Neural cell (in vitro differentiated cells): ENCODE data around the gene PMIS2.

ENCODE experiments used
- EP300 ChIP-seq: fragments of 450-650 bp; conservative IDR thresholded peaks from 2 replicates; pipeline ENCODE4 v1.6.1; 2014; ENCODE audit warnings: antibody characterized with exemption, mild to moderate bottlenecking, moderate library complexity; ENCODE audit not compliant: poor library complexity, severe bottlenecking
- EZH2 ChIP-seq: fragments of 200-600, 300-800 bp; shearing (Covaris generic), sonication (generic); IDR thresholded peaks from 2 replicates; pipeline ENCODE4 v1.6.1; 2014; ENCODE audit warnings: antibody characterized with exemption, low read length, borderline replicate concordance, mild to moderate bottlenecking; ENCODE audit not compliant: insufficient read depth, poor library complexity, severe bottlenecking
- TAF1 ChIP-seq: IDR thresholded peaks from 2 replicates; pipeline ENCODE4 v1.6.1; 2012; ENCODE audit warnings: low read depth
- TF ChIP-seq, protein P1 (sequence below): fragments of 450-650 bp; IDR thresholded peaks from 2 replicates; pipeline ENCODE4 v1.5.1; 2014; ENCODE audit warnings: antibody characterized with exemption, mild to moderate bottlenecking, moderate library complexity; ENCODE audit not compliant: poor library complexity, severe bottlenecking

DNA sequence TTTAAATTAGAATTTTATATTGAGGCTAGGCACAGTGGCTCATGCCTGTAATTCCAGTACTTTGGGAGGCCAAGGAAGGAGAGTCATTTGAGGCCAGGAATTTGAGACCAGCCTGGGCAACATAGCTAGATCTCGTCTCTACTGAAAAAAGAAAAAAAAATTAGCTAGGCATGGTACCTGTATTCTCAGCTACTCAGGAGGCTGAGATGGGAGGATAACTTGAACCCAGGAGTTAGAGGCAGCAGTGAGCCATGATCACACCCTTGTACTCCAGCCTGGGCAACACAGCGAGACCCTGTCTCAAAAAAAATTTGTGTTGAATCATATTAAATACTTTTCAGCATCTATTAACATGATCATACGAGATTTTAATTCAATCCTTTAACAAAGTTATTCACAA, 4.9 kb downstream of the PMIS2 start:
- no peak for TF ChIP-seq EP300
- TF ChIP-seq, protein P1, sequence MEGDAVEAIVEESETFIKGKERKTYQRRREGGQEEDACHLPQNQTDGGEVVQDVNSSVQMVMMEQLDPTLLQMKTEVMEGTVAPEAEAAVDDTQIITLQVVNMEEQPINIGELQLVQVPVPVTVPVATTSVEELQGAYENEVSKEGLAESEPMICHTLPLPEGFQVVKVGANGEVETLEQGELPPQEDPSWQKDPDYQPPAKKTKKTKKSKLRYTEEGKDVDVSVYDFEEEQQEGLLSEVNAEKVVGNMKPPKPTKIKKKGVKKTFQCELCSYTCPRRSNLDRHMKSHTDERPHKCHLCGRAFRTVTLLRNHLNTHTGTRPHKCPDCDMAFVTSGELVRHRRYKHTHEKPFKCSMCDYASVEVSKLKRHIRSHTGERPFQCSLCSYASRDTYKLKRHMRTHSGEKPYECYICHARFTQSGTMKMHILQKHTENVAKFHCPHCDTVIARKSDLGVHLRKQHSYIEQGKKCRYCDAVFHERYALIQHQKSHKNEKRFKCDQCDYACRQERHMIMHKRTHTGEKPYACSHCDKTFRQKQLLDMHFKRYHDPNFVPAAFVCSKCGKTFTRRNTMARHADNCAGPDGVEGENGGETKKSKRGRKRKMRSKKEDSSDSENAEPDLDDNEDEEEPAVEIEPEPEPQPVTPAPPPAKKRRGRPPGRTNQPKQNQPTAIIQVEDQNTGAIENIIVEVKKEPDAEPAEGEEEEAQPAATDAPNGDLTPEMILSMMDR, result no peak
- no peak for TF ChIP-seq TAF1
- TF ChIP-seq EZH2, result no peak
